Tibial nerve (tissue), 4 donors: ENCODE data around the gene NAA60.

Source experiments
- CTCF ChIP-seq, 5 experiments: fragments of 200-600 bp in 3 of 5; fragments of 450-650 bp in 2 of 5; sonication (generic) in 3 of 5; IDR thresholded peaks; one replicate each; pipeline ENCODE4 v1.5.1; 2016 to 2019; ENCODE audit warnings: antibody characterized with exemption in 5 of 5, mild to moderate bottlenecking in 3 of 5, moderate library complexity in 2 of 5
- EP300 ChIP-seq, 2 donors: sonication (generic); formaldehyde crosslinking; IDR thresholded peaks; one replicate each; pipeline ENCODE4 v1.6.1; 2017; ENCODE audit warnings: antibody characterized with exemption in 2 of 2, mild to moderate bottlenecking in 1 of 2

- TF ChIP-seq EP300 (IDR thresholded peaks at IDR 0.05) (no peak), CTCF (IDR thresholded peaks at IDR 0.05) (no peak)
These were observed 21.8 kb downstream of the NAA60 start for GRCh38 chr16:3465301-3465700.
